ENCODE results near the gene OR2T29.
"Not testable (repeated sequence)": the region's sequence is repeated elsewhere in the genome, so short reads cannot be mapped to it uniquely, and the experiment has no call there.

OR2T29 gene, protein sequence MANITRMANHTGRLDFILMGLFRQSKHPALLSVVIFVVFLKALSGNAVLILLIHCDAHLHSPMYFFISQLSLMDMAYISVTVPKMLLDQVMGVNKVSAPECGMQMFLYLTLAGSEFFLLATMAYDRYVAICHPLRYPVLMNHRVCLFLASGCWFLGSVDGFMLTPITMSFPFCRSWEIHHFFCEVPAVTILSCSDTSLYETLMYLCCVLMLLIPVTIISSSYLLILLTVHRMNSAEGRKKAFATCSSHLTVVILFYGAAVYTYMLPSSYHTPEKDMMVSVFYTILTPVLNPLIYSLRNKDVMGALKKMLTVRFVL

DNA sequence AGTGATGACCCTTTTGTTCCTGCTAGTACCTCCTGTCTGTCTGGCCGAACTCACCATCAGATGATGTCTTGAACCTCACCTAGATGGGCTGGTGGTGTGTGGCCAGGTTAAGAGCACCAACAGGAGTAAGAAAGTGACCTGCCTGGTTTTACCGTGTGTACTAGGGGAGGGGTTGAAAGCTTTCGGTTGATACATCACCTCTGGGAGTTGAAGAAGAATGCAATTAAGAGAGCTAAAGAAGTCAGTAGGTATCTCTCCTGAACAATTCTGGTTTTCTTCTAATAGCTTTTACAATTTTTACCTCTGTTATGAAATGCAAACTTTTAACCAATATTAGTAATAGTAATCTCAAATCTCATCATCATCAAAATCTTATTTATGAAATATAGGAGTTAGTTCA, at the start of gene OR2T29:
OR2T29 (minus strand) TSS at position 101 of the 400 bp plus-strand sequence. CDS start 3,281 bp downstream, outside the sequence.
- not testable (repeated sequence) for DNase-seq

- no peak for DNase-seq
These were observed 49.4 kb upstream of the OR2T29 start for GRCh38 chr1:248611883-248612414.

DNA sequence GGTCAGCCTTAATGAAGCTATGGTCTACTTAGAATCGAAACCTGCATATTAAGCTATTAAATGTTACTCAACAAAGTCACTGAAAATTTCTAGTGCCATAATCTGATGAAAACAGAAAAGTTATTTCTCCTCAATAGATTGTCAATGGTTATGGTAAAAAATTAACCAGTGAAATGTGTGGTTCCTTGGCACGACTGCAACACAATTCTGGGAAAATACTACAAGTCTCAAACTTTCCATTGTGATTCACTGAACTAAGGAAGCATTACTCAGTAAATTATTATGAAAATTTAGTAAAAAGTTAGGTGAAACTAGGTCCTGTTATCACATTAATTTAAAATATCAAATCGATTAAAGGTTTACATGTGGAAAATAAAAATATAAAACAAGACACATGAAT, 47.7 kb upstream of the OR2T29 start:
- no peak for DNase-seq

DNA sequence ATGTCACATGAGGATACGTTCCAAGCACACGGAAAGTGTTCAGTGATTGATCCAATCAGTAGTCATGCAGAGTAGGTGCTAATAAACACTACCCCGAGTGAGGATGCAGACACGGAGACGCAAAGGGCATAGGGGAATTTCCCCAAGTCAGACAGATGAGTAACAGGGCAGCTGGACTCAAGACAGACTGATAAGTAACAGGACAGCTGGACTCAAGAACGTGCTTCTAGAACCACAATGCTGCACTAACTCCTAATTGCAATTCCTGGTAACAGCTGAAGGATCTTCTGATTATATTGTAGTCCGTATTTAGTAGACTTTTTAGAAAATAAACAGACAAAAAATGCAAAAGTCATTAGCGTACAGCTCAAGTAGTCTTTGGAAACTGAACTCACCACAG, 36.8 kb upstream of the OR2T29 start:
- no peak for DNase-seq

DNA sequence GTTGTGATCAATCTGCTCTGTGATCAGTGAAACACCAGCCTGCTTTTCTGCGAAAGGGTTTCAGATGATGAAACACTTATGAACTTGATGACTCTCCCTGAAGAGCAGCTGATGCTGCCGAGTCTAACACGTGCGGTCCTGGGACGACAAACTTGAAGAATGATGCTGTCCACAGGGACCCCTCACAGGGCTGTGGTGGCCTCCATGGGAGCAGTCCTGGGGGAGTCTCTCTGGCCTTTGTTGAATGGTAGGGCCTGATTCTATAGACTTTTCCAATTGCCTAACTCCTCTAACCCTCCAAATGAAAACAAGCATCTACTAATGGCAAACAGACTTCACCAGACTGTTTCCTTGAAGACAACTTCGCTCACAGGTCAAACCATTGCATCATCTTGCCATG, 35.0 kb upstream of the OR2T29 start, which contains the start of gene OR2T10:
OR2T10 (minus strand) TSS at position 112 of the 400 bp plus-strand sequence. CDS start 3,932 bp downstream, outside the sequence.
- no peak for DNase-seq

DNA sequence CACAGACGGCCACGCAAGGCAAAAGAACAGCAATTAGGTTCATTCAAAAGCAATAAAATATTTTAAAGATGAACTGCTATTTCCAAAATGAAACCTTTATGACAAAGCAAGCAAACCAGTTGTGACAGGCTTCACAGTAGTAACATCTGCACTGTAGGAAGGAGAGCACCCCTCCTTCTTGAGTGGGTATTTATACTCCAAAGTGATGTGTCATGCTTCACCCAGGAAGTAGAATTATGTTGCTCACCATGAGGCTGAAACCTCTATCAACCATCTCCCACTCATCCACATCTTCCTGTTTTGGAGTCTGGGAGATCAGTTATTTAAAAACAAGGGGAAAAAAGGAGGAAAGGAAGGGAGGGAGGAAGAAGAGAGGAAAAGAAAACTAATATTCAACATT, 34.0 kb upstream of the OR2T29 start:
- DNase-seq: no peak

DNA sequence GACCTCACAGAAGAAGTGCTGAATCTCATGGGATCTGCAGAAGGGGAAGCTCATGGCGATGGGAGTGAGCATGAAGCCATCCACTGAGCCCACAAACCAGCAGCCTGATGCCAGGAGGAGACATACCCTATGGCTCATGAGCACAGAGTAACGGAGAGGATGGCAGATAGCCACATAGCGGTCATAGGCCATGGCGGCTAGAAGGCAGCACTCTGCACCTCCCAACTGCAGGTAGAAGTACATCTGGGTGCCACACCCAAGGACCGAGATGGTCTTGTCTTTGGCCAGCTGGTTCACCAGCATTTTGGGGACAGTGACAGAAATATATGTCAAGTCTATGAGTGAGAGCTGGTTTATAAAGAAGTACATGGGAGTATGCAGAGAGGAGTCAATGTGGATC, 30.7 kb upstream of the OR2T29 start:
- DNase-seq: no peak

- no peak for DNase-seq
These were observed 30.1 kb upstream of the OR2T29 start for GRCh38 chr1:248592655-248593054.

- no peak for DNase-seq
These were observed 27.5 kb upstream of the OR2T29 start for GRCh38 chr1:248590055-248590454.

GRCh38 chr1:248589334-248589733, 26.8 kb upstream of the OR2T29 start:
- no peak for DNase-seq

- DNase-seq: no peak
These were observed 22.7 kb upstream of the OR2T29 start for GRCh38 chr1:248585266-248585665.

DNA sequence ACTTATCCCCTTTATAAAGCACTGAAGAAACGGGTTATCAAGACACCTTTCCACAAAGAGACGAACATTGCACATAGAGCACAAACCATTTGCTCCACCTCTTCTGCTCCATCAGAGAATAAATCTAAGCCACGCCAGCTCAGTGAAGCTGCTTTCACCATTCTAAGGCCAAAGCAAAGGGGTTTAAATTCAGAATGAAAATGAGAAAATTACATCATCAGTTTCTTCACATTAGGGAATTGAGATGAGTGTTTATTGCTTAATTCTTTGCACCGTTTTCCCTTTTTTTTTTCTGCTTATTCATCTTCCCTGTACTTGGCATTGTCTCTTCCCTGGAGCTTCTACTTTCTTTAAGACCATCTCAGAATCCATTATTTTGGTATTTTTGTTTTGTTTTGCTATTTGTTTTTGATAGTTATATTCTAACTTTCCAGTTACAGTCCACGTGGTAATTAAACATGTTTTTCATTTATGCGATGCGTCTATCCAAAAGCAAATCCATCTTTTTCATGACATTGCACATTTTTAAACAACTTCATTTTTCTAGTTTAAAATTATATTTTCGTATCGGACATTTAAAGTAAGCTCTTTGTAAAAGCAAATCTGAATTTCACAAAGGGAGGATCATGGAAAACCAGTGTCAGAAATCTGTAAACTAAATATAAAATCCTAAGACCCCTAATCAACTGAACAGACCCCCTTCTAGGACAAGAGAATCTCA, 13.8 kb upstream of the OR2T29 start:
- DNase-seq: no peak

- not testable (repeated sequence) for DNase-seq
These were observed 12.1 kb upstream of the OR2T29 start, which contains the start of gene OR2T34 for GRCh38 chr1:248574657-248575056. TSS of gene OR2T34 (minus strand) at chr1:248574757. CDS start at chr1:248574757, 0 bp downstream.

- DNase-seq: not testable (repeated sequence)
These were observed 11.3 kb upstream of the OR2T29 start for GRCh38 chr1:248573856-248574255.

DNA sequence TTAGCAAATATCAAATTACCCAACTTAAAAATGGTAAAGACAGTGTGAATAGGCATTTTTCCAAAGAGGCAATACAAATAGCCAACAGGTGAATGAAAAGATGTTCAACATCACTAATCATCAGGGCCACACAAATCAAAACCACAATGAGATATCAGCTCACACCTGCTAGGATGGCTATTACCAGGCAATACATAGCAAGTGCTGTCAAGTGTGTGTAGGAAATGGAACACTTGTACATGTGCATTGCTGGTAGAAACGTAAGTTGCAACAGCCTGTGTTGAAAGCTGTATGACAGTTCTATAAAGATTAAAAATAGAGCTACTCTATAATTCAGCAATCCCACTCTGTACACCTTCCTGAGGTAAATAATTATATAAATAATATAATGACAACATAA, 9.5 kb upstream of the OR2T29 start:
- not testable (repeated sequence) for DNase-seq

- not testable (repeated sequence) for DNase-seq
These were observed 8.2 kb upstream of the OR2T29 start for GRCh38 chr1:248570811-248571210.

- not testable (repeated sequence) for DNase-seq
These were observed 6.5 kb upstream of the OR2T29 start for GRCh38 chr1:248569049-248569448.

DNA sequence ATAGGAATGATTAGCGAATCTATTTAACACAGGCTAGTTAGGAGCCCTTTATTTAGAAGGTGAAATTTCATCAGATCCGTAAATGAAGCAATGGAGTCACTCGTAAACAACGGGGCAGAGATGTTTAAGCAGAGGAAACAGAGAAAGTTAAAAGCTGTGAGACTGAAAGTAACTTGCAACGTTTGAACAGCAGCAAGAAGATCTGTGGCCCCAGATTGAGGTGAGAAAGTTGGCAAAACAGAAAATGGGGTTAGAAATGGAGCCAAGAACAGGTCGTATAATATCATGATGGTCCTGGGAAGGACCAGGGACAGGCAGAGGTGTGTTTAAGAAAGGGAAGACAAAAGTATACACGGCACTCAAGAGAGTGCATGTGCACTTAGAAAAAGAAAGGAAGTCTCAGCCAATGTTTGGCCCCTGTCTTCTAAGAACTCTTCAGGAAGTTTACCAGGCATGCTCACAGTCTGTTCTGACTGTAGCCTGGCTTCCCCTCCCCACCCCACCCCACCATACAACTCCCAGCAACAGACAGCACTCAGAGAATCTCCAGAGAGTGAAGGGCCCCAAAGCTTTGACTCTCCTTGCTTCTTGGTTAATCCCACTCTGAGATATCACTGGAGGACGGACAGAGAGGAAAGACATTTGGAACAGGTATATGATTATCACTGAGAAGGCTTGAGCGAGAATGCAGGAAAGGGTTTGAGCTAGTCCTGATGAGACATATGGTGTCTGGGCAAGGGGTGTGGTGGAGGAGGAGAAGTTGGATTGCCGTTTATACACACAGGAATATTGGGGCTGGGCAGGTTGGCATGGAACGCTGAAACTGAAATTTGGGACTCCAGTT, 3.2 kb upstream of the OR2T29 start:
- DNase-seq: not testable (repeated sequence)

- DNase-seq: not testable (repeated sequence)
These were observed 11.5 kb downstream of the OR2T29 start for GRCh38 chr1:248551027-248551426.

- not testable (repeated sequence) for DNase-seq
These were observed 15.2 kb downstream of the OR2T29 start for GRCh38 chr1:248547383-248547782.

DNA sequence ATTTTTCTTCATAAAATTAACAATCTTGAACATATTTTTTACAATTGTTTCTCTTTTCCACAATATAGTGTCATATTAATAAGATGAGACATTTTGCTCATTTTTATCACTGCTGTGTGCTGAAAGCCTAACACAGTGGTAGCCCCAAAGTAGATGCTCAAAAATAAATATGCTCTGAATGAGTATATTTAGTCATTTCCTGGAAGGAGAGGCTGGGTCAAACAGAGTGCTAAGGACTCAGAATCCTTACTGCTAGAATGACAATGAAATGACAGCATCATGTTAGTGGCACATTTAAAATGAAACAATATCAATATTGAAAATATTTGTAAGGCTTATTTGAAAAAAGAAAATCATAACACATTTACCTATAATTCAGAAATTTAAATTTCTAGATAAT, 25.1 kb downstream of the OR2T29 start:
- not testable (repeated sequence) for DNase-seq

DNA sequence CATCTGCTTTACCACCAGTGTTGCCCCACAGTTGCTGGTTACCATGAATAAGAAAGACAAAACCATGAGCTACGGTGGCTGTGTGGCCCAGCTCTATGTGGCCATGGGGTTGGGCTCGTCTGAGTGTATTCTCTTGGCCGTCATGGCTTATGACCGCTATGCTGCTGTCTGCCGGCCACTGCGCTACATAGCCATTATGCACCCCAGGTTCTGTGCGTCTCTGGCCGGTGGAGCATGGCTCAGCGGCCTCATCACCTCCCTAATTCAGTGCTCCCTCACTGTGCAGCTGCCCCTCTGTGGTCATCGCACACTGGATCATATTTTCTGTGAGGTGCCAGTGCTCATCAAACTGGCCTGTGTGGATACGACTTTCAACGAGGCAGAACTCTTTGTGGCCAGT, 40.7 kb downstream of the OR2T29 start:
- DNase-seq: no peak

- not testable (repeated sequence) for DNase-seq
These were observed 52.4 kb downstream of the OR2T29 start for GRCh38 chr1:248510217-248510616.

Measured in stimulated activated naive CD4-positive, alpha-beta T cell treated with Interleukin-2 at 50 U/mL for 16 hours (primary cell).